NCI-H526 (cell line): ENCODE measurements around the gene MROH7.

Experiments used
- DNase-seq, 2 experiments: peaks; one replicate each; lab custom pipeline; 2025; lab: John Stamatoyannopoulos, UW

The MROH7 gene

DNA sequence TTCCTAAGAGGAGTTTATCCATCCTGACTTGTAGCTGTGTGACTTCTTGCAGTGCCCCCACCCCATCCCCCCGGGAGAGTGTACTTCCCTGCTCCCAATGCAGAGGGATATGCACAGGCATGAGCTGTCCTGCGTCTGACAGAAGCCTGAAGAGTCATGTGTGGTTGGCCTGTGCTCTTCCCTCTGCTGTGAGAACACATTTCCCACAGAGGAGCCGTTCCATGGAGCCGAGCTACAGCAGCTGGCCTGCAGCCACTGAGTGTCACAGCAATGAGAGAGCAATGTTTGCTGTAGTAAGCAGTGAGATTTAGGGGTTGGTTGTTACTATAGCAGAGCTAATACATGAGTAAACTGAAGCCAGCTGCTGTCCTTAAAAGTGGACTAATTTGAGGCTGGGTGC lies 100.7 kb downstream of the MROH7 start:
- DNase-seq = no peak

DNA sequence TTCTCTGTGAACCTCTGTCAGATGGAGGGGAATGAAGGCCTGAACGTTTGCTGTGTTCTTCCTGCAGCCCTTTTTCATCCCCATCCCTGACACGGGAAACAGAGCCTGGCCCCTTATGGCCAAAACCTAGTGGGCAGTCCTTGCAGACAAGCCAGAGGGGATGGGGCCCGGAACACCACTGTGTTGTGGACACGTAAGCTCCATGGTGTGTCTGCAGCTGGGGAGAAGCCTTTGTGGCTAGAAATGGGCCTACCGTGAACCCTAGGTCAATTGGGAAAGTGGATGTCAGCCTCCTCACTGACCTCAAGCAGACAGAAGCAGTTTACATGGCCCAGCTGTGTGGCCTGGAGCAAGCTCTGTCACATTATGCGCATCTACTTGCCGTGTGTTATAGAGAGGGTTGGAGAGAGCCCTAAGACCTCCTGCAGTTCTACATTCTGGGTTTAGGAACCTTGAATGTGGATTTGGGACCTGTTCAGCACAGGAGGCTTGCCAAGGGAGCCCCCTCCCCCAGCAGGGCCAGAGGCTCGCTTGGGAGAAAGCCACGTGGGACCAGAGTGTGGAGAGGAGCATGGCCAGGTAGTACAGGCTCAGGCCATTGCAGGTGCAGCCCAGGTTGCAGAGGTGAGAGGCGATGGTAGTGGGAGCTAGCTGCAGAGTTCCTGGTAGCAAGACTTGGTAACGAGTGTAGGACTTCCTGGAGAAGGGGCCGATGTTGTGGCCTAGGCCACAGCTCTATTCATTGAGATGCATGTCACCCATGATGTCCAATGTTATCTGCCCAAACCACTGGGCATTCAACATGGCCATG lies 102.0 kb downstream of the MROH7 start:
- no peak for DNase-seq

DNA sequence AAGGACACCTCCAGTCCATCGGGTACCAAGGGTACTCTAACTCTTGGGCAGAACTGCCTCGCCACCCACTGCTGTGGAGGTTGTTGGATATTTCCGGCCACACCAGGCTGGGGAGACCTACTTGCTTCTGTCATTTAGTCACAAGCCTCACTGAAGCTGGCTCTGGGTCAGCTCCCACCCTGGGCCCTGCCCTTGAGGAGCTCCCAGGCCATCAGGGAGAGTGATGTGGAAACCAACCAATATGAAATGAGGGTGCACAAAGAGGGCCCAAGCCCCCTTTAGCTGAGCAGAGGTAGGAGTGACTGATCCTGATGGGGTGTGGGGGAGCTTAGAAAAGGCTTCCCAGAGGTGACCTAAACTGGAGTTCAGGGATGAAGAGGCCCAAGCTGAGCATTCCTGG lies 103.1 kb downstream of the MROH7 start:
- no peak for DNase-seq

- no peak for DNase-seq
These were observed 103.7 kb downstream of the MROH7 start for GRCh38 chr1:54745274-54745673.

DNA sequence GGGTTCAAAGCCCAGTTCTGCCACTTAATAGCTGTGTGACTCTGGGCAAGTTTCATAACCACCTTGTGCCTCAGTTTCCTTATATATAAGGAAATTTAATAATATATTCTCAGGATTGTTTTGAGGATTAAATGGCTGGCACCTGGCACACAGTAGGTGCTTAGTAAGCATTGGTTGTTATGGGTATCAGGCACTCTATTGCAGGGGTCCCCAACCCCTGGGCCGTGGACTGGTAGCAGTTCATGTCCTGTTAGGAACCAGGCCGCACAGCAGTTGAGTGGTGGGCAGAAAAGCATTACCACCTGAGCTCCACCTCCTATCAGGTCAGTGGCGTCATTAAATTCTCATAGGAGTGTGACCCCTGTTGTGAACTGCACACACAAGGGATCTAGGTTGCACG lies 104.3 kb downstream of the MROH7 start:
- no peak for DNase-seq

GRCh38 chr1:54748094-54748835 lies 106.7 kb downstream of the MROH7 start:
- no peak for DNase-seq

- DNase-seq = no peak
These were observed 109.0 kb downstream of the MROH7 start for GRCh38 chr1:54750596-54750995.

DNA sequence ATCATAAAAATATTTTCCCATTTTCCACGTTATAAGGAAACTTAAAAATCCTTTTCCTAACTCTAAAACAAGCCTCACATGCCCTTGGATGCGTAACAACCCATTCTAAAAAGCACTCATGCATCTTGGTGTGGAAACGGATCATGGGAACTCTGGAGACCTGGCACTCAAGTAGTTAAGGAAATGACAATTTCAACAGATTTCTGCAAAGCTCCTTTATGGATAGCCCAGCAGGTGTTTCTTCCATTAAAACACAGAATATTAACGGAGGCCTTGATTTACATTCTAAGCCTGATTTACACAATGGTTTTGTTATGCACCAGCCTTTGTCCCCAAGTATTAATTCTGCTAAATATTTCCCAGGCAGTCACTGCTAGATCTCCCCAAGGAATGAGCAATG lies 109.8 kb downstream of the MROH7 start:
- no peak for DNase-seq

- DNase-seq = no peak
These were observed 112.5 kb downstream of the MROH7 start for GRCh38 chr1:54754045-54754444.

- DNase-seq = no peak
These were observed 113.1 kb downstream of the MROH7 start for GRCh38 chr1:54754486-54755285.

- no peak for DNase-seq
These were observed 116.2 kb downstream of the MROH7 start for GRCh38 chr1:54757833-54758232.

- no peak for DNase-seq
These were observed 117.2 kb downstream of the MROH7 start for GRCh38 chr1:54758678-54759348.
